COLO668 (cell line): ENCODE measurements around the gene NFASC.

Experiments
- DNase-seq: peaks from one replicate; lab custom pipeline; 2025; ENCODE audit not compliant: unreplicated experiment; lab: John Stamatoyannopoulos, UW

The NFASC gene

DNA sequence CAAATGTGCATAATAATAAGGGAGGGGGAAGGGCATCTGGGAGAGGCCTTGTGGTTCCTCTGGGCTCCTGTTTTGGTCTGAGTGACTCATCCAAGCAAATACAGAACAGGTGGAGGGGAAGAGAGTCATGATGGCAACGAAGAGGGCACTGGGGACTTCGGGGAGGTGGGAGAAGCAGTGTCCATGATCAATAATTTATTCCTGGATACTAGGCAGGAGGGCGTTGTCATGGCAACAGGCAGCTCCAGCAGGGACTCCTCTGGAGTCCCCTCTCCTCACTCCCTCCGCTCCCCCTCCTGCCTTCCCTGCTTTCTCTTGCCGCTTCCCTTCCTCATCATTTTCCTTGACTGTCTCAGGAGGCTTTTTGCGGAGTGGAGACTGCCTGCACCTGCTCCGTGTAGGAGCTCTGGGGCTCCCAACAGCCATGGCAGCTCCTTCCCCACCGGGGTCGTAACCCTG is 12.3 kb upstream of the NFASC start:
- peak; percentile 97 for DNase-seq

GRCh38 chr1:204859861-204860267 is 10.8 kb upstream of the NFASC start:
- no peak for DNase-seq

GRCh38 chr1:204863024-204863423 is 7.6 kb upstream of the NFASC start:
- no peak for DNase-seq

DNA sequence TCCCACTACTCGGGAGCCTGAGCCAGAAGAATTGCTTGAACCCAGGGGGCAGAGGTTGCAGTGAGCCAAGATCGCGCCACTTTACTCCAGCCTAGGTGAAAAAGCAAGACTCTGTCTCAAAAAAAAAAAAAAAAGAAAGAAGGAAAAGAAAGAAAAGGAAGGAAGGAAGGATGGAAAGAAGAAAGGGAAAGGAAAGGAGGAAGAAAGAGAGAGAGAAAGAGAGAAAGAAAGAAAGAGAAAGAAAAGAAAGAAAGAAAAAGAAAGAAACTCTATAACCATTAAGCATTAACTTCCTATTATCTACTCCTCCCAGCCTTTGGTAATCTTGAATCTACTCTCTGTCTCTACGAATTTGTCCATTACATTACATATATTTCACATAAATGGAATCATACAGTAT is 6.9 kb upstream of the NFASC start:
- DNase-seq, result no peak

- no peak for DNase-seq
These were observed 4.5 kb upstream of the NFASC start for GRCh38 chr1:204866051-204866596.

- no peak for DNase-seq
These were observed 3.5 kb upstream of the NFASC start for GRCh38 chr1:204867203-204867602.

DNA sequence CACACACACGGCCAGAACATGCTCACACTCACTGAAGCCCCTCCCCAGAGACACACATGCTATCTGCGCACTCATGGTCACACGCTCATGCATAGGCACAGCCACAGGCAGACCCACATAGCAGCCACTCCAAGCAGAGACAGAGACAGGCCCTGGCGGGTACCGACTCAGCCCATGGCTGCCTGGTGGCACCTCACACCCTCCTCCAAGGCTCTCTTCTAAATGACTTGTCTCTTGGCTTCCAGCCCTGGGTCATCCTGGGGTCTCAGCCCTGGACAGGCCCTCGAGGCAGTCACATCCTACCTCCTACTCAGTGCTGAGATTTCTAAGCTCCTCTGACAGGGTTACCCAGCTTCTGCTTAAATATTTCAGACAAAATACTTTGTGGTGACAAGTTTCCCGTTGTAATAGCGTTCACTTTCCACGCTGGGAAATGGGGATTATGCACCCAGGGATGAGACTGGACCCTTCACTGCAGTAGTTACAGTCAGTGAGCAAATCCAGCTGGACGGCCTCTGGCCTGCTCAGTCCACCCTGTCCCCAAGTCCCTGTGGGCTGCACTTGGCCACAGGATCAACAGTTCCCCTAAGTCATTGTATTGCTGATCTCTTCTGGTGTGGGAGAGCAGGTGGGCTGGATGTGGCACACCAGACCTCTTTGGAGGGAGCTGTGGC is 2.9 kb upstream of the NFASC start:
- no peak for DNase-seq

GRCh38 chr1:204868340-204868700 is 2.3 kb upstream of the NFASC start:
- no peak for DNase-seq

GRCh38 chr1:204869097-204869496 is 1.6 kb upstream of the NFASC start:
- DNase-seq, result no peak

DNA sequence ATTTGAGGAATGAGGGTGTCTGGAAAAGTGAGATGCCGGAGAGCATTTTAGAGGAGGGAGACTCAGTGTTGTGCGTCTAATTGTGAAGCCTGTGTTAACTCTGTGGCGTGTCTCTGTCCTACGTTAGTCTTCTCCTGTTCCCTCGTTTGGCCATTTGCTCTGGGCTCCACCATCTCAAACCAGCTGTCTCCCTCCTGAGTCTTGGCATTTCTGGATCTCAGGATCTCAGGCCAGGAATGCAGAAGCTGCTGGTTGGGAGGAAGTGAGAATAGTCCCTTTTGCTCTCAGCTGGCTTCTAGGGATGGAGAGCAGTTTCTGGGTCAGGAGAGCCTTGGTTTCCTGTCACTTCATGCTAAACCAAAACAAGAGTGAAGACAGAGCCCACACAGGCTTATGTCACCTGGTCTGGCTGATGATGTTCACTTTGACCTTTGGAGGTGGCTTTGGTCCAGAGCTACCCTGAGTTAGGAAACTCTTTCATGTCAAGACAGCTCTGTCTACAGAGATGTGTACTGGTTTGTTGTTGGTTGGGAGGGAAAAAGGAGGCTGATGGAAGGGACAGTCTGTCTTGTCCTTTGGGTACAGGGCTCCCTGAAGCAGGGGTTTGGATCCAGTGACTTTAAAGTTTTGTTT is 859 bp downstream of the NFASC start:
- DNase-seq, result no peak

DNA sequence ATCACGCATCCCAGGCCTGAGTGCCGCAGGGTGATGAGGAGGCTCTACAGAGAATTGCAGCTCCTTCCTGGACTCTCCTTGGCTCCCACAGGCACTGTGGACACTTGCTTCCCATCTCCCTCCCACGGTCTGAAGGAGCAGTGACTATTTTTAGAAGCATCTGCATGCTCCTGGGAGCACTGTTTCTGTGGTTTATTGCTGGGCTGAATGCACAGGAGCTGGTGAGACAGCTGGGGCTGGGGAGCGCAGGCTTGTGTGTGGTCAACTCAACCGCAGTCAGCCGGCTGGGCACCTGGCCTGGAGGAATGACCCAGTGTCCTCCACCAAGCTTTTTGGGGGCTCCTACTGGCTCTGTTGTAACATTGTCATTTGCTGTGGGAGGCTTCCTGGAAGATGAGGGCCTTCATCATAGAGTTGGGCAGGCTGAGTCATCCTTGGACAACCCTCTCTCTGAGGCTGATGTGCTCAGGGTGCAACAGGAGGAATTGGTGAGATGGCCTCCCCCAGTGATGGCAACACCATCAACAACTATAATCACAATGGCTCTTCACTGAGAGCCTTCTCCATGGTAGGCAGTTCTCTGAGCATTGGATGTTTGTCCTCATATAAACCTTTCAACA is 1.7 kb downstream of the NFASC start:
- DNase-seq, result no peak

GRCh38 chr1:204873176-204873575 is 2.5 kb downstream of the NFASC start:
- no peak for DNase-seq

GRCh38 chr1:204873714-204874113 is 3.1 kb downstream of the NFASC start:
- no peak for DNase-seq

- DNase-seq, result no peak
These were observed 3.6 kb downstream of the NFASC start for GRCh38 chr1:204874274-204874673.

GRCh38 chr1:204875255-204875654 is 4.6 kb downstream of the NFASC start:
- DNase-seq, result no peak

DNA sequence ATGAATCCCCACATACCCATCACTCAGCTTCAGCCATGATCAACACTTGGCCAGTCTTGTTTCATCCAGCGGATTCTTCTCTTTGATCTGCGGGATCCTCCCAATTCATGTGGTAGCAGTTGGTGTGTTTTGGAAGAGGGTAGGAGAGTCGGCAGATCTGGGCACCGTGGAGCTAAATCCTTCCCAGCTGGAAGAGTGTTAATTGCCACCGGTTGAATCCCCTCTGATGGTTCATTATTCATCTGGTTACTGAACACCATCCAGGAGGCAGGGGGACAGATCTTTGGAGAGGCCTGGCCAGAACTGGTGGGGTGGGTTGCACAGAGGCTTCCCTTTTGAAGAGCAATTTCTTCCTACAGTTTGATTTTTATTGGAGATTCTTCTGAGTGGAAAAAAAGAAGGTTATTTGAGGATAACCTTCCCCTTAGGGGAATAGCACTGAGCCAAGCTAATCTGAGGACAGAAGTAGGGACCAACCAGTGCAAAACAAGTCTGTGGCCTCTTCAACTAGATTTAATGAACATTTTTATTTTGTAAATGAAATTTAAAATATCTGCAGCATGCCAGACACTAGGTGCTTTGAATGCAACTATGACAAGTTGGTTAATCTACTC is 8.1 kb downstream of the NFASC start:
- no peak for DNase-seq

- DNase-seq, result no peak
These were observed 8.7 kb downstream of the NFASC start for GRCh38 chr1:204879351-204879750.

GRCh38 chr1:204880906-204881305 is 10.2 kb downstream of the NFASC start:
- DNase-seq, result no peak

DNA sequence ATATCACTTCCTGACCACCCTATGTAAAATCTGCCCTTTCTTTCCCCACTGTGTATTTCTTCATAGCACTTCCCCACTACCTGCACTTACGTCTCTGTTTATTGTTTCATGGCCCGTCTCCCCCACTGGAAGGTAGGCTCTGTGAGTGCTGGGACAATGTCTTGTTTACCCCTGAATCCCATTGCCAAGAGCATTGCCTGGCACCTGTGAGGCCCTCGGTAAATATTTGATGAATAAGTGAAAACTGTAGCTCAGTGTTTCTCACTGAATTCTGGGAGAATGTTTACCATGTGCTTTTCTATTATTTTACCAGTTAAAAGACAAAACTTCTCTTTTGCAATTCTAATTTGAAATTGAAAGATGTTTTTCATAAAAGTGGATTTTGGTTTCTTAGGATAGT is 11.8 kb downstream of the NFASC start:
- peak; percentile 62 for DNase-seq

- no peak for DNase-seq
These were observed 12.7 kb downstream of the NFASC start for GRCh38 chr1:204883405-204883804.

GRCh38 chr1:204885288-204885711 is 14.6 kb downstream of the NFASC start:
- DNase-seq, result no peak

DNA sequence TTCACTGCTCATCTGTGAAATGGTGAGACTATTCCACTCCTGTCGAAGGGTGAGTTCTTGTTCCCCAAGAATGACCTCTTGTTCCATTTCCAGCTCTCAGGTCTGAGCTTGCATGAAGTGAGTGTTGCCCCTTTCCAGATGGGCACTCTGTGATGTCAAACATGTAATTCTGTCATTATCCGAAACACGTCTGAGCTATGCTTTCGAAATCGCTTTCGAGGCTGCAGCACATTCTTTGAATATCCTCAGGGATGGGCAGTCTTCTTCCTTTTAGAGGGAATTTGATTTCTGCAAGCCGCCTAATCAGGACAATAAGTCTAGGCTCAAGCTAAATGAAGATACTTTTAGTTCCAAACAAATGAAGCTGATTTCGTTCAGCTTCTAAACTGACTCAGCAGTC is 15.1 kb downstream of the NFASC start:
- no peak for DNase-seq
